CD4-positive, alpha-beta memory T cell (primary cell): Measurements from ENCODE around the gene MYPN. TPM values are rescaled to one million over a fixed set of nuclear protein-coding genes. Genes with fewer than 3 reads are reported as not detected.

ENCODE experiments used
- CTCF ChIA-PET: fragments of 350-600 bp; sonication (Branson Sonifier 250); formaldehyde crosslinking; loops from one replicate; lab custom pipeline; 2021; ENCODE audit warnings: inconsistent platforms; ENCODE audit not compliant: partially characterized antibody; lab: Charles Lee
- POLR2A ChIA-PET: fragments of 350-600 bp; sonication (Branson Sonifier 250); formaldehyde crosslinking; loops from one replicate; lab custom pipeline; 2021; ENCODE audit not compliant: partially characterized antibody; lab: Charles Lee
- DNase-seq, 5 donors: peaks; one replicate each; pipeline versions ENCODE4 v3.0.0 to v3.0.0-alpha.2; 2020 to 2022; ENCODE audit warnings: mixed read lengths in 1 of 5
- H3K27ac ChIP-seq: one replicate; pipeline ENCODE4 v1.7.0; 2013; ENCODE audit warnings: low read depth, low read length
- H3K27me3 ChIP-seq: 2 replicates; pipeline ENCODE4 v1.7.0; 2013; ENCODE audit warnings: mild to moderate bottlenecking, low read length, moderate library complexity; ENCODE audit not compliant: insufficient read depth
- H3K36me3 ChIP-seq: 2 replicates; pipeline ENCODE4 v1.7.0; 2013; ENCODE audit warnings: mild to moderate bottlenecking, low read length, moderate library complexity; ENCODE audit not compliant: insufficient read depth
- H3K4me1 ChIP-seq: 2 replicates; pipeline ENCODE4 v1.7.0; 2013; ENCODE audit warnings: mild to moderate bottlenecking, low read length, moderate library complexity; ENCODE audit not compliant: insufficient read depth
- H3K4me3 ChIP-seq, 2 donors: one replicate each; pipeline ENCODE4 v1.7.0; 2013; ENCODE audit warnings: low read length in 2 of 2, mild to moderate bottlenecking in 1 of 2
- H3K9me3 ChIP-seq, 2 donors: one replicate each; pipeline ENCODE4 v1.7.0; 2013; ENCODE audit warnings: low read length in 2 of 2, control low read depth in 1 of 2; ENCODE audit not compliant: control insufficient read depth in 1 of 2
- H3K27ac Mint-ChIP-seq, 7 donors: one replicate each; pipeline ENCODE4 v1.8.0; 2020 to 2021; ENCODE audit warnings: mixed read lengths in 7 of 7, mild to moderate bottlenecking in 6 of 7, inconsistent platforms in 3 of 7, moderate library complexity in 3 of 7
- H3K27me3 Mint-ChIP-seq, 2 donors: one replicate each; pipeline ENCODE4 v1.8.0; 2020 to 2021; ENCODE audit warnings: mixed read lengths in 2 of 2
- H3K36me3 Mint-ChIP-seq, 2 donors: one replicate each; pipeline ENCODE4 v1.8.0; 2020 to 2021; ENCODE audit warnings: mixed read lengths in 2 of 2, inconsistent platforms in 1 of 2, mild to moderate bottlenecking in 1 of 2
- H3K4me1 Mint-ChIP-seq, 4 donors: one replicate each; pipeline ENCODE4 v1.8.0; 2020 to 2021; ENCODE audit warnings: mixed read lengths in 4 of 4, mild to moderate bottlenecking in 1 of 4
- H3K4me3 Mint-ChIP-seq, 8 donors: one replicate each; pipeline ENCODE4 v1.8.0; 2020 to 2021; ENCODE audit warnings: mixed read lengths in 8 of 8, mild to moderate bottlenecking in 7 of 8, moderate library complexity in 6 of 8, inconsistent platforms in 3 of 8
- H3K9me3 Mint-ChIP-seq, 8 donors: one replicate each; pipeline ENCODE4 v1.8.0; 2020 to 2021; ENCODE audit warnings: mixed read lengths in 8 of 8, mild to moderate bottlenecking in 5 of 8, inconsistent platforms in 3 of 8, moderate library complexity in 1 of 8
- intact Hi-C: fragments of 100-400 bp; cut with micrococcal nuclease; formaldehyde crosslinking; loops from one replicate; pipeline ENCODE4 v1.15.1; 2023
- polyA plus RNA-seq, 2 donors: library from polyadenylated mRNA; unstranded; fragments of 300-500 nt; fragmentation: Illumina TruSeq; gene quantifications; one replicate each; pipeline ENCODE4 v1.2.3, GENCODE V29; 2021
- total RNA-seq, 2 experiments: library from RNA; stranded (reverse); gene quantifications; one replicate each; pipeline ENCODE4 v1.2.3, GENCODE V29; 2021

The MYPN gene
- total and polyA plus RNA-seq, 4 experiments from 2014 or later, result not detected

DNA sequence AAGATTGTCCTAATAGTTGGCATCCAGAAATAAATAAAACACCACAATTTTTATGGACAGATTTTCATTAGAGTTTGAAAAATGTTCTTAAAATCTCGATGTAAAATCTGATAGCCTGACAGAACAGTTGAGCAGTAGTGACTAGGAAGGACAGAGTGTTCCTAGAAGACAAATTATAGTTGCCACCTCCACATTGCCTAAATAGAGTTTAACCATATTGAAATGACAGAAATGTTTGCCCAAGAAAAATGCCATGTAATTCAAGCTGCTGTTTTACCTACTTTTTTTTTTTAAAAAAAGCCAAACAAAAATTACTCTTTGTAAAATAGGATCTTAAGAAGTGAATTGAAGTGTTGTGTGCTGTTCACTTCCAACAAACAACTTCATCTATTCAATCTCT, 25.3 kb upstream of the MYPN start:
- DNase-seq, result no peak
- ChIA-PET CTCF (interaction anchor here (1.3 kb wide), 1 partner anchor 68 kb away, joined by 3 read pairs; no protein-coding TSS in a partner anchor), POLR2A (no interaction called here)
- Mint-ChIP-seq H3K36me3 (no peaks in the 10 kb centered on the region), H3K27ac (no peak overlapping the region), H3K9me3 (no peaks in the 10 kb centered on the region), H3K4me1 (peaks cover 0 to 4% (median 4%) of the 10 kb centered on the region in 4 donors), H3K27me3 (peaks cover 4 to 5% of the 10 kb centered on the region in 2 donors), H3K4me3 (no peak overlapping the region)
- H3K4me3 ChIP-seq, result no peak overlapping the region
- no peak overlapping the region for H3K27ac ChIP-seq
- H3K9me3 ChIP-seq, result no peaks in the 10 kb centered on the region
- no peaks in the 10 kb centered on the region for H3K27me3 ChIP-seq
- intact Hi-C loops, result no loop called here
- H3K36me3 ChIP-seq, result no peaks in the 10 kb centered on the region
- no peaks in the 10 kb centered on the region for H3K4me1 ChIP-seq

DNA sequence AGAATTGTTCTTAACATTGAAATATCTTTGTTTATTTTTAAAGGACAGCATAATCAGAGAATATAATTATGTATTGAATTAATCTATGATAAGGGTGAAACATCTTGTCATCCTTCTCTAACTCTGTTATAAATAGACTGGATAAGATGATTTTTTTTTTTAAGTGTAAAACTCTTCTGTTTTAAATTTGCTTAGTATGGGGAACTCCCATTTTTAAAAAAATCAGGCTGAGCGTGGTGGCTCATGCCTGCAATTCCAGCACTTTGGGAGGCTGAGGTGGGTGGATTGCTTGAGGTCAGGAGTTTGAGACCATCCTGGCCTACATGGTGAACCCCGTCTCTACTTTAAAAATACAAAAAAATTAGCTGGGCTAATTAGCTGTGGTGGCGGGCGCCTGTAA, 24.8 kb upstream of the MYPN start:
- Mint-ChIP-seq H3K36me3 (no peaks in the 10 kb centered on the region), H3K27ac (no peak overlapping the region), H3K4me1 (peaks cover 0 to 5% (median 4%) of the 10 kb centered on the region in 4 donors), H3K4me3 (no peak overlapping the region), H3K27me3 (peaks cover 4 to 5% of the 10 kb centered on the region in 2 donors), H3K9me3 (no peaks in the 10 kb centered on the region)
- POLR2A ChIA-PET, result no interaction called here
- Histone ChIP-seq H3K27me3 (no peaks in the 10 kb centered on the region), H3K4me1 (no peaks in the 10 kb centered on the region), H3K36me3 (no peaks in the 10 kb centered on the region), H3K4me3 (no peak overlapping the region), H3K27ac (no peak overlapping the region), H3K9me3 (no peaks in the 10 kb centered on the region)
- intact Hi-C loops, result no loop called here
- CTCF ChIA-PET, result interaction anchor here (1.3 kb wide), 1 partner anchor 68 kb away, joined by 3 read pairs; no protein-coding TSS in a partner anchor
- DNase-seq, result no peak

DNA sequence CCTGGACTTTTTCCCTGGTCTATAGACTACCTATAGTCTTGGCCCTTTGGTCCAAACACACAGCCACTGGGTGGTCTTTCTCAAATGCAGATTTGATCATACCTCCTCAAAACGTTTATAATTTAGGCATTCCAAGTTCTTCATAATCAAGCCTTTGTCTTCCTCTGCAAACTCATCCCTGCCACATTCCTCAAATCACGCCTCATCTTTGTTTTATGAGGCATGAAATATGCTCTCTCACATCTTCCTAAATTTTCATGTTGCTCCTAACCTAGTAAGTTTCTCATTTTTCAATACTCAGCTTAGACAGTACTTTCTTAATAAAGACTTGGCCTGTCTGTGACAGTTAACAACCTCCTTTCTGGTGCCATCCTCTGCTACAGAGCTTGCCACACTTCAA, 23.3 kb upstream of the MYPN start:
- Mint-ChIP-seq H3K27me3 (peaks cover 4 to 5% of the 10 kb centered on the region in 2 donors), H3K9me3 (no peaks in the 10 kb centered on the region), H3K4me1 (peaks cover 0 to 5% (median 4%) of the 10 kb centered on the region in 4 donors), H3K36me3 (no peaks in the 10 kb centered on the region), H3K27ac (no peak overlapping the region), H3K4me3 (no peak overlapping the region)
- H3K27me3 ChIP-seq, result no peaks in the 10 kb centered on the region
- no peak overlapping the region for H3K27ac ChIP-seq
- H3K4me1 ChIP-seq, result no peaks in the 10 kb centered on the region
- H3K4me3 ChIP-seq, result no peak overlapping the region
- ChIA-PET POLR2A (no interaction called here), CTCF (no interaction called here)
- H3K9me3 ChIP-seq, result no peaks in the 10 kb centered on the region
- no peaks in the 10 kb centered on the region for H3K36me3 ChIP-seq
- intact Hi-C loops, result no loop called here
- DNase-seq, result no peak

DNA sequence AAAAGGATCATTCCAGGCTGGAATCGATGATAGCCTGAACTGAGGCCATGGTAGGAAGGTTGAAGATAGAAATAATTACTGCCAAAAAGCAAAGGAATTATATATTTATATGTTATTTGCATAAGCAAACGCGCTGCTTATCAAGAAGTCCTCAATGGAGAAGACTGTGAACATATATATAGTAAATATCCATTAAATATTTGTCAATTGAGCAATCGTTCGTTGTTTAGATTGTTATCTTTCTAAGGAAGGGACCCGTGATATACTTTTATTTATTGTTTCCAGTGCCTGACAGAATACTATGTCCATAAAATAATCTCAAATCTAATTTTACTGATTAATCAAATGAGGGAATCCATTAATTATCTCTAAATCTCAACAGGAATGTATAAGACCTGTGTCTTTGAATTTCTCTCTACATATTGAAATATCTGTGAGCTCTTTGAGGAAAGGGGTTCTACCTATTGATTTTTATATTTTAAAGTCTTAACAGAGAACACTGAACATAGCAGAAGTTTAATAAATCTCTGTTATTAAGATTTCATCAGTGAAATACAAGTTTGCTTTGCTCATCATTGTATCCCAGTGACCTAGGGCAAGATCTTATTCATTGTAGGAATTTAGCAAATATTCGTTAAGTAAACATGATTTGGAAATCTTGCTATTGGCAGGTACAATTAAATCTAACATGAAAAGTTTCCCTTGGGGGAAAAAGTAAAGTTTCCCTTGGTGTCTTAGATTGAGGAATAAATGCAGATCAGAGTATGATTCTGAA, 22.2 kb upstream of the MYPN start:
- intact Hi-C loops, result no loop called here
- Histone ChIP-seq H3K36me3 (no peaks in the 10 kb centered on the region), H3K9me3 (no peaks in the 10 kb centered on the region), H3K27me3 (no peaks in the 10 kb centered on the region), H3K27ac (no peak overlapping the region), H3K4me1 (no peaks in the 10 kb centered on the region), H3K4me3 (no peak overlapping the region)
- H3K9me3 Mint-ChIP-seq, result no peaks in the 10 kb centered on the region
- peaks cover 4 to 5% of the 10 kb centered on the region in 2 donors for H3K27me3 Mint-ChIP-seq
- H3K4me3 Mint-ChIP-seq, result no peak overlapping the region
- H3K36me3 Mint-ChIP-seq, result no peaks in the 10 kb centered on the region
- DNase-seq, result no peak
- H3K27ac Mint-ChIP-seq, result no peak overlapping the region
- POLR2A ChIA-PET, result no interaction called here
- H3K4me1 Mint-ChIP-seq, result peaks cover 0 to 5% (median 4%) of the 10 kb centered on the region in 4 donors
- CTCF ChIA-PET, result no interaction called here

DNA sequence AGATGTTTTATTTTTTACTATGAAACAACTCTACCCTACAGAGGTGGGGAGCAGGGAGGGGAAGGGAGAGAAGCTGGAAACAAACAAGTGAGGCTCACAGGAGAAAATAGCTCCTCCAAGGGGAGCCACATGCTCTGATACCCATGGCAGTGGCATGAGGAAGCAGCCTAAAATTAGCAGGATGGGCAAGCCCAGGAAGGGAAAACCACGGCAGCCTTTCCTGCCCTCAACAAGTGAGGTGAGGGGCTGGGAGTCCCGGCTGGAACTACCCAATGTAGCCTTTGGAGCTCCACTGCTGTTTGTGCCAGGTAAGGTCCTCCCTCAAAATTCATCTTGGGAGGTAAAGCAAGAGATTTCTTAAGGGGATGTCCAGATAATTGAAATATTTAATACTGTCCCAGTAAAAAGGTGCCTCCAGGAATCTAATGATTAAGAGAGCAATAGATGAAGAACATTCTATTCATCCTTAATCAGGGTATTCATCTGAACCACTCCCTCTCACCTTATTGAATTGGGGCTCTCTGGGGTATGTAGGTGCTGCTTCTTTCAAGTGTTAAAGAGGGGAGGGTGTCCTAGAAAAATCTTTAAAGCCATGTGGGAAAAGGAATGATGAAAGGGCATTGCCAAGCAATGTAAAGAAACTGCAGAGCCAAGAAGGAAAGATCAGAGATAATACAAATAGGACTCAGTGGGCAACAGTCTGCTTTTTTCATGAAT, 21.4 kb upstream of the MYPN start:
- Histone ChIP-seq H3K27ac (no peak overlapping the region), H3K4me1 (no peaks in the 10 kb centered on the region), H3K27me3 (no peaks in the 10 kb centered on the region), H3K36me3 (no peaks in the 10 kb centered on the region), H3K4me3 (no peak overlapping the region), H3K9me3 (no peaks in the 10 kb centered on the region)
- Mint-ChIP-seq H3K27me3 (peaks cover 2% of the 10 kb centered on the region in 2 donors), H3K27ac (no peak overlapping the region), H3K4me1 (peaks cover 0 to 5% (median 4%) of the 10 kb centered on the region in 4 donors), H3K4me3 (no peak overlapping the region), H3K36me3 (no peaks in the 10 kb centered on the region), H3K9me3 (no peaks in the 10 kb centered on the region)
- intact Hi-C loops, result no loop called here
- ChIA-PET CTCF (no interaction called here), POLR2A (interaction anchor here (0.6 kb wide), 1 partner anchor 43 kb away, joined by 3 read pairs; no protein-coding TSS in a partner anchor)
- DNase-seq, result no peak

DNA sequence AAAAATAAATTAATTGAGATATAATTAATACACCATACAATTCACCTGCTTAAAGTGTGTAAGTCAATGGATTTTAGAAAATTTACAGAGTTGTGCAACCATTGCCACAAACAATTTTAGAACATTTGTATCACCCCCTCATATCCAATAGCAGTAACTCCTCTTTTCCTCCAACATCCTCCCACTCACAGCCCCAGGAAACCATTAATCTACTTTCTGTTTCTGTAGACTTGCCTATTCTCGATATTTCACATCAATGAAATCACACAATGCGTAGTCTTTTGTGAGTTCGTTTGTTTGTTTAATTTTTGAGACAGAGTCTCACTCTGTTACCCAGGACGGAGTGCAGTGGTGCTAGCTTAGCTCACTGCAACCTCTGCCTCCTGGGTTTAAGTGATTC, 20.5 kb upstream of the MYPN start:
- DNase-seq, result no peak
- no peaks in the 10 kb centered on the region for H3K9me3 ChIP-seq
- peak overlapping the region in 2 of 8 donors; percentile 12 to 32 for H3K4me3 Mint-ChIP-seq
- peaks cover 2% of the 10 kb centered on the region in 2 donors for H3K27me3 Mint-ChIP-seq
- H3K27ac Mint-ChIP-seq, result no peak overlapping the region
- no peak overlapping the region for H3K27ac ChIP-seq
- no peaks in the 10 kb centered on the region for H3K27me3 ChIP-seq
- no peak overlapping the region for H3K4me3 ChIP-seq
- intact Hi-C loops, result no loop called here
- POLR2A ChIA-PET, result interaction anchor here (0.6 kb wide), 1 partner anchor 42 kb away, joined by 3 read pairs; no protein-coding TSS in a partner anchor
- no peaks in the 10 kb centered on the region for H3K9me3 Mint-ChIP-seq
- H3K4me1 Mint-ChIP-seq, result peaks cover 0 to 5% (median 4%) of the 10 kb centered on the region in 4 donors
- no peaks in the 10 kb centered on the region for H3K36me3 Mint-ChIP-seq
- no peaks in the 10 kb centered on the region for H3K36me3 ChIP-seq
- H3K4me1 ChIP-seq, result no peaks in the 10 kb centered on the region
- CTCF ChIA-PET, result no interaction called here

DNA sequence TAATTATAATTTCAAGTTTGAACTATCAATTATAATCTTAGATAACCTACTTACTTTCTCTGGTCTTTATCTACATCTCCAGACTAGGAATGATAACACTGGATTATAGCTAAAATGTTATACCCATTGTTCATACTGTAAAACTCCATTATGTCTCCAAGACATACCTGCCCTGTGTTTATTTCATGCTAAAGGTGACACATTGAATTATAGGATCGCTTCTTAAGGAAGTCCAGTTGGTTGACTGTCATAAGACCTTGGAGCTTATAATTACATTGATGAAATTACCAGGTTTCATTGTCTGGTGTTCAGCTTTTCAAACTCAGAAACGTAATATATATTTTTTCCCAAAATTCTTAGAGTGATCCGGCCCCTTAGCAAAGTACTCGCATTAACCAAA, 18.7 kb upstream of the MYPN start:
- Mint-ChIP-seq H3K27me3 (peaks cover 0 to 2% of the 10 kb centered on the region in 2 donors), H3K36me3 (no peaks in the 10 kb centered on the region), H3K4me1 (peaks cover 0 to 5% (median 4%) of the 10 kb centered on the region in 4 donors), H3K4me3 (no peak overlapping the region), H3K9me3 (no peaks in the 10 kb centered on the region), H3K27ac (no peak overlapping the region)
- H3K36me3 ChIP-seq, result no peaks in the 10 kb centered on the region
- H3K27me3 ChIP-seq, result no peaks in the 10 kb centered on the region
- no peaks in the 10 kb centered on the region for H3K9me3 ChIP-seq
- POLR2A ChIA-PET, result no interaction called here
- no peak overlapping the region for H3K4me3 ChIP-seq
- CTCF ChIA-PET, result no interaction called here
- no peak overlapping the region for H3K27ac ChIP-seq
- DNase-seq, result no peak
- intact Hi-C loops, result no loop called here
- no peaks in the 10 kb centered on the region for H3K4me1 ChIP-seq
